ENCODE results near the gene GGACT.
"Not testable (repeated sequence)": the region's sequence is repeated elsewhere in the genome, so short reads cannot be mapped to it uniquely, and the experiment has no call there.

GGACT gene

DNA sequence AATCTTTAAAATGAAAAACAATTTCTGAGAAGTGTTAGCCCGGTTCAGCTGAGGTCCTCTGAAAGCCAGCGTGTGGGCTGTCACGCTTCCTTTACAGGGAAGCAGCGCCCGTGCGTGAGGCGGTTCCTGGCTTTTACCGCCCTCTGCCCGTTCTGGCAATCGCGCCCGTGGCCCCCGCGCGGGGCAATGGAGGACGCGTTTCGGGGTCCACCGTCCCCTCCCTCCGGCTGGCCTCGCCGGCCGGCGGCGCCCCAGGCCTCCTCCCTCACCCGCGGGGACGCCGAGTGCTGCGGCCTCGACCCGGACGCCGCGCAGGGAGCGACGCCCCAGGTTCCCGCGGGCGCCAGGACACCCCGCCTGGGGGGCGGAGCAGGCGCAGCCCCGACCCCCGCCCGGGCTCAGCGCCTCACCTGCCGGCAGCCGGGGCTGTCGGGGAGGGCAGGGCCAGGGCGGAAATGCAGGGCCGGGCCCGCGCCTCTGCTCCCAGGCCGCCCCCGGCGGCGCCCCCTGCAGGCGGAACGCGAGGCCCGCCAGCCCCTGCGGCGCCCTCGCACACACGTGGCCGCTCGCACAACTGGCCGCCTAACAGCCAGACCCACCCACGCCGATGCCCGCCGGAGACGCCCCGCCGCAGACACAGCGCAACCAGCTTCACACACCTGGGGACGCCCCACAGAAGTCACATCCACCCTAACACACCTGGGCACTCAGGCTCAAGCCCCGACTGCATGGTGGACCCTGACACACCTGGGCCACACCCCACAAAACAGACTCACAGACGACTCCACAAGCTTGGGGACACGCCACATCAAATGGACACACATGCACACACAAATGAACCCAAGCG lies at the start of gene GGACT:
Gene GGACT, minus strand, starts transcription at position 459 of the 847 bp plus-strand sequence. CDS start 56,198 bp downstream, outside the sequence.
- no peak for DNase-seq

DNA sequence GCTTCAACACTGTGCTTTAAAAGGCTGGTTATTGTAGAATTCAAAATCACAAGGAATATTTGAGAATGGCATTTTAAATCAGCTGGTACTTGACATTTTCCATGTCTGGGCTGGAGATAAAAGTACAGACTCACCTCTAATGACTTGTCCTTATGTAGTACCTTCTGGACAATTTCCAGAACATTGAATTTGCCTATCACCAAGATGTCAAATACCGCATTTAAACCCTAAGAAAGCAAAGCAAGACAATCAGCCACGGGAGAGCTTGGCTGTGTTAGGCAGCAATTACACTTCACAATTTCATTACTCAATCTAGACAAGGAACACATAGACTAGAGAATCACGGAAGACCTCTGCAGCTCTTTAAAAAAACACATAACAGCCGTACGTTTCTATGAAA lies 49.2 kb upstream of the GGACT start:
- no peak for DNase-seq

DNA sequence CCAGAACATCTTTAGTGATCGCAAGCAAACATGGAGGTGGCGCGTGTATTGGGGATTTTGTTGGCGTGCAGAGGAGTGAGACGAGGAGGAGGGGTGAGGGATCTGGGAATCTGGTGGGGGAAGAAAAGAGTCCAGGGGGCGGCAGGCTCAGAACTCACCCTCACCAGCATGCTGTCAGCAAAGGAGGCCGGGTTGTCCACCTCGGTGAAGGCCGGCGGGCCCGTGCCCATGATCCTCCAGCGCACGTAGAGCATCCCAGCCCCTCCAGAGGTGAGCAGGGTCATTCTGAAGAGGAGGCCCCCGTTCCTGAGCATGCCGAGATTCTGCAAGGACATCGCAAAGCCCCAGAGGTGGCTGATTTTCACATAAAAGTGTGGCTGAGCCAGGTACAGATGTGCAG lies 48.8 kb upstream of the GGACT start:
- no peak for DNase-seq

DNA sequence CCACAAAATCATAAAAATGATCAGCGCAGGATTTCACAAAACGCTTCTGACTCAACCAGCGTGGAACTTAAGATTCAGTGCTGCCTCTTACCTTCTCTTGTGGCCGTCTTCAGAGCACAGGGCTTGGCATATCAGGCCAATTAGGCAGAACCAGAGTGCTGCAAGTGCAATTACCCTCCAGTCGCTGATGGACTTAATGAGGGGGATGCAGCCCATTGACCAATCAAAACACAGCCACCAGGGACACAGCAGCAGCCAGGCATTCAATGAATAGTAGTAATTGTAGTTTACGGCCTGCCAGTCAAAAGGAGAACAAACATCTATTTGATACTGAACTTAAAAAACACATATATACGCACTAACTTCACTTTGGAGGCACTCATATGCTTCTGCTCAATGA lies 47.9 kb upstream of the GGACT start:
- DNase-seq = no peak

GRCh38 chr13:100636004-100636403 lies 47.4 kb upstream of the GGACT start:
- DNase-seq = no peak

- DNase-seq = no peak
Measured at GRCh38 chr13:100634696-100635095, 46.1 kb upstream of the GGACT start.

GRCh38 chr13:100633461-100633860 lies 44.9 kb upstream of the GGACT start:
- no peak for DNase-seq

- no peak for DNase-seq
Measured at GRCh38 chr13:100630555-100630954, 42.0 kb upstream of the GGACT start.

DNA sequence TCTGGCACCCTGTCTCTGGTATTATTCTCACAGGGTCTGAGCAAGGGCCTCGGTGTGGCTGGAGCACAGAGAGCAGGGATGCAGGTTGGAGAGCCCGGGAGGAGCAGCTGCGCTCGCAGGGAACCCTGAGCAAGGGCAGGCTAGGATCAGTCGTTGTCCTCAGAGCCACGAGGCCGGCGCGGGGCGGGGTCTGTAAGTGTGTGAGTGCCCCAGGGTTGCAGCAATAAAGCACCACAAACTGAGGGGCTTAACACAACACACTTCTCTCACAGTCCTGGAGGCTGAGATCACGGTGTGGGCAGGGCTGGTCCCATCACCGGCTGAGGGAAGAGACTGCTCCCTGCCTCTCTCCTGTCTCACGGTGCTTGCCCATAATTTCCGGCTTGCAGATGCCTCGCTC lies 38.5 kb upstream of the GGACT start:
- DNase-seq = no peak

DNA sequence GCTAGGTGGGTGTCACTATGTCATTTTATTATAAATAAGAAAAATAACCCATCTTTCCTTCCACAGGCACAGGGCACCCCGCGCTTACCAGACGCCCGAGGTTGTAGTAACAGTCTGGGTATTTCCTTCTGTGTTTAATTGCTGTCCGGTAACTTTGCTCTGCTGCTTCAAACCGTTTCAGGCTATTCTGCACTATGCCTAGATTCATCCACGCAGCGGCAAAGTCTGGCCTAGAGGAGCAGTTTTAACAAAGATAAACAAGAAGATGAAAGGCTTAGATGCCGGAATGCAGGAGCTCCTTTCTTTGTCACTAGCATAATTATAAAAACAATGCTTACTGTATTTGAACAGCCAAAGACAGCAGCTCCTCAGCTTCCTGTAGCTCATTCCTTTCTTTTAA lies 36.9 kb upstream of the GGACT start:
- no peak for DNase-seq

DNA sequence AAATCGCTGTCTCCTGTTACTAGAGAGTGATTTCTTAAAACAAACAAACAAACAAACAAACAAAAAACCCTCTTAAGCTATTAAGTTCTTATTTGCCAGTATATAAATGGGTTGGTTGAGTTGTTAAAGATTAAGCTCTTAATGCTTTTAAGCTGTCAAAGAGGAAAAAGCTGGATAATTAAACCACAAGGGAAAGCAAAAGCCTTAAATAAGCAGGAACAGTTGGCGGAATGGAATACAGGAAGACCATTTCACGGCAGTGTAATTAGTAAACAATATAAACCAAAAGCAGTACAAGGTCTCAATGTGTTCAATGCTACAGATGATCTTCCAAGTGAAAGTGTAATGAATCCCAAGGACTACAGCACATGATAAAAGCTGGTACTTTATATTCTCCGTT lies 32.2 kb upstream of the GGACT start:
- no peak for DNase-seq

GRCh38 chr13:100619940-100620339 lies 31.4 kb upstream of the GGACT start:
- no peak for DNase-seq

DNA sequence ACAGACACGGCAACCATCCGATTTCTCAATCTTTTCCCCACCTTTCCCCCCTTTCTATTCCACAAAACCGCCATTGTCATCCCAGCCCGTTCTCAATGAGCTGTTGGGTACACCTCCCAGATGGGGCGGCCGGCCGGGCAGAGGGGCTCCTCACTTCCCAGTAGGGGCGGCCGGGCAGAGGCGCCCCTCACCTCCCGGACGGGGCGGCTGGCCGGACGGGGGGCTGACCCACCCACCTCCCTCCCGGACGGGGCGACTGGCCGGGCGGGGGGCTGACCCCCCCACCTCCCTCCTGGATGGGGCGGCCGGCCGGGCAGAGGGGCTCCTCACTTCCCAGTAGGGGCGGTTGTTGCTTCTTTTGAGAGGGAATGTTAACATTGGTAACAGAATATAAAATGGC lies 30.3 kb upstream of the GGACT start:
- DNase-seq = not testable (repeated sequence)

GRCh38 chr13:100613031-100613430 lies 24.4 kb upstream of the GGACT start:
- no peak for DNase-seq

GRCh38 chr13:100611678-100612492 lies 23.3 kb upstream of the GGACT start:
- DNase-seq = no peak

- DNase-seq = no peak
Measured at GRCh38 chr13:100610391-100611347, 22.1 kb upstream of the GGACT start.

DNA sequence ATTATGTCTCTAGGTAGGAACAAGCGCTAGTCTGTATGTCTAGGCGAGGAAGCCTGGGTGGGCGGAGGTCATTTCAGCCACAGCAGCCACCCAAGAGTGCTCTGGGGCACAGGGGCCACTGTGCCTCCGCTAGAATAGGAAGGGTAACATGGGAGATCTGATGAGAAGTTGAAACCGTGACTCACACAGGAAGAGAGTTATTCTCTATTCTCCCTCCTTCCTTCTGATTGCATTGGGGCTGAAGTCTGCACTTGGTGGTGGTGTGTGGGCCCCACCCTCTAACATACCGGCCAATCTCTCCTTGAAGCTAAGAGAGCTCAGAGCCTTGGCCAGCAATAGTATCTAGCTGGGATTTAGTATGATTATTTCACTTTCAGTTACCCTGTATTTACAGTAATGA lies 20.3 kb upstream of the GGACT start:
- no peak for DNase-seq

DNA sequence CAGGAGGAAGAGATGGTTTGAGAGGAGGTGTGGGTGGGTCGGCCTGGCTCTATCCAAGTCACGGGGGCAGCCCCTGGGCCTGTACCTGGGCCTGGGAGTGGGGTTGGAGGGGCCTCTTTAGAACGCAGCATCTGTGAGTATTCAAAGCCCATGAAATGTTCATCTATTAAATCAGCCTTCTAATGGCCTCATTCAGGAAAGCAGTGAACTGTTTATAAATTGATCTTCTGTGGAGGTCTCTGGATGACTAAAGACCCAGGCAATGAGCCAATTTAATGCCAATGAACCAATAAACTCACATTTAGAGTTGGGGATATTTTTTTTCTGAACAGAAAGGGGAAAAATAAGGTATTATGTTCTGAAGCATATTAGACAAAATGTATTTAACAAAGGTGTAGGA lies 19.9 kb upstream of the GGACT start:
- DNase-seq = no peak

DNA sequence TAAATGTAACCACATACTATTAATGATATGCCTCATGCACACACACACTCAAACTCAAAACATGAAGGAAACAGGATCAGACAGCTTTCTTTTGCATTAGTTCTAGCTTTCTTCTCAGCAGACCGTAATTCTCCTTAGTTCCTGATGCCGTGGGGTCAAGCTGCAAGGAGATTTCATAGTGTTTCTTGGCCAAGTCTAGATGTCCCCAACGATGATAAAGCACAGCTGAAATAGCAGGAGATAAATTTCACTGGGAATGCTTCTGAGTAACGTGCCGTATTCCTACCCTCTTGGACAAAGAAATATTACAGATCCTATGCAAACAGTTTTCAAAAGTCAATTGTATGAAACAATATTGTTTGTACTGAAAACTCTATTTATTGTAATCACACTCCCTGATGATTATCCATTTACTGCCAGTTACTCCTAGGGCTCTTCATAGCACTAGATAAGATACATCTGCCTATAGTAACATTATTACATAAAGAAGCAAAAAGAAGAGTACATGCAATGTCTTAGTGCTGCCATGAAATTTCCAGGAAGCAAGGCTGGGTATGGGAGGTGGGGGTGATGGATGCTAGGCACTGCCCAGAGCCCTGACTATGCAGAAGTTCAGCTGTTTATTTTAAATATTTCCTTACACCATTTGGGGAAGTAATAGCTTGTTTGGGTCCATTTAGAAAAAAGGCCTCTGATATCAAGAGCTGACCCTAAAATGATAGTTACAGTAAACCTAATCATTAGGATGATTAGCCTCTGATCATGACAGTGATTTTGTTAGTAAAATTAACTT lies 16.5 kb upstream of the GGACT start:
- DNase-seq = no peak

DNA sequence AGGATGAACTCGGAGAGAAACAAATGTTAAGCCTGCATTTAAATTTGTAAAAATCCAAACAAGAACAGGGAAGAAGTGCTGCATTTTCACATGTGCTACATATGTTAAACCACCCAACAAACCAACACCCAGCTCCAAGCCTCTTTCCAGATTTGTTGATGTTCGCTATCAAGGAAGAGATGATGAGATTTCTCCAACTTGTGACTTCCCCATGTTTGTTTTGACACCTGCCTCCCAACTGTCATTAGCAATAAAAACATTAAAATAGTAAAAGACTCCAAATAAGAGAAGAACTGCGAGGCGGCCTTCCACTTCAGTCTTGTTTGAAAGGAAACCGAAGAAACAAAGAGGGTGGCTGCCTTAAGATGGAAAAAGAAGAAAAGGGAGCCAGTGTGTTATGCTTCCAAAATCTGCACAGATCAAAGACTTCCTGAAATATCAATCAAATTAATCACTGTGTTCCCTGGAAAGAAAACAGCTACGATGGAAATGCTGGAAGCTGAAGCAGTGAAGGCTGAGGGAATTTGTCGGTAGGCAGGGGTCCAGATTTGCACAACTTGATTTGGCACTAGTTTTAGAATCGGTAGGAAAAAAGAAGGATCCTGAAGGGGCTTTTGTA lies 14.0 kb upstream of the GGACT start:
- DNase-seq = no peak

- DNase-seq = no peak
Measured at GRCh38 chr13:100601716-100602115, 13.1 kb upstream of the GGACT start.

DNA sequence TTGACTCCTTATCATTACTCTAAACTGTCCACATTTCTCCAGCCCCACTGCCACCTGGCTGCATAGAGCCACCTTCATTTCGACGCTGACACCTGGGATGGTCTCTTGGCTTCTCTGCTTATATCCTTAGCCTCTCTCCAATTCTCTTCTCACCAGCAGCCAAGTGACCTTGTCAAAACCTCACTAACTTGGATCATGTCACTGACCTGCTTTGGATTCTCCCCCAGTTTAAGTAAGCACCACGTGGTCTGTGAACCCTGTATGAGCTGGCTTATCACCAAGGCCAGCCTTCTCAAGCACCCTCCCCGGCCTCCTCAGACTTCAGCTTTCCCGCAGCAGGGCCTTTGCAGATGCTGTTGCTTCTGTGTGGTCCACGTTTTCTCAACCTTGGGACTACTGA lies 12.3 kb upstream of the GGACT start:
- DNase-seq = no peak
